B cell (primary cell): ENCODE data around the gene ATP10A. TPM values are rescaled to one million over a fixed set of nuclear protein-coding genes. Genes with fewer than 3 reads are reported as not detected.

Source experiments
- ATAC-seq: fragments of 200-7000 bp; cut with Tn5 transposase; one replicate; pipeline ENCODE4 v1.10.0; 2021; ENCODE audit warnings: low read depth, mild to moderate bottlenecking, moderate number of reproducible peaks, moderate library complexity
- CTCF ChIA-PET: fragments of 350-600 bp; sonication (Branson Sonifier 250); formaldehyde crosslinking; loops from one replicate; lab custom pipeline; 2021; ENCODE audit warnings: antibody characterized with exemption, inconsistent platforms; lab: Charles Lee
- POLR2A ChIA-PET: fragments of 350-600 bp; sonication (Branson Sonifier 250); formaldehyde crosslinking; loops from one replicate; lab custom pipeline; 2021; ENCODE audit warnings: antibody characterized with exemption; lab: Charles Lee
- DNase-seq: peaks from one replicate; pipeline ENCODE4 v3.0.0; 2013
- H2AFZ ChIP-seq: 2 replicates; pipeline ENCODE4 v1.6.1; 2012; ENCODE audit warnings: mild to moderate bottlenecking, low read depth, low read length; ENCODE audit not compliant: insufficient read depth, poor library complexity, severe bottlenecking
- H3K27ac ChIP-seq, 2 donors: 1 replicate in 1 of 2; 2 replicates in 1 of 2; pipeline ENCODE4 v1.5.1; 2012 to 2013; ENCODE audit warnings: low read length in 2 of 2, mild to moderate bottlenecking in 2 of 2, moderate library complexity in 1 of 2
- H3K27me3 ChIP-seq, 4 experiments: fragments of 200-600 bp in 1 of 4; sonication (generic) in 1 of 4; replicated peaks in 1 of 4; 1 replicate in 2 of 4; 2 replicates in 2 of 4; pipeline versions ENCODE4 v1.6.1 to v1.7.0; 2013 to 2016; ENCODE audit warnings: low read length in 3 of 4, mild to moderate bottlenecking in 2 of 4, mixed read lengths in 1 of 4, moderate library complexity in 1 of 4; ENCODE audit not compliant: insufficient read depth in 4 of 4, control insufficient read depth in 3 of 4; ENCODE audit errors: control extremely low read depth in 1 of 4
- H3K36me3 ChIP-seq, 2 experiments: replicated peaks in 1 of 2; 1 replicate in 1 of 2; 2 replicates in 1 of 2; pipeline versions ENCODE4 v1.6.1 to v1.7.1; 2013; ENCODE audit warnings: low read length in 1 of 2; ENCODE audit not compliant: insufficient read depth in 2 of 2, control insufficient read depth in 1 of 2; ENCODE audit errors: control extremely low read depth in 1 of 2, extremely low read depth in 1 of 2
- H3K4me1 ChIP-seq, 2 donors: fragments of 200-600 bp in 1 of 2; sonication (generic) in 1 of 2; 1 replicate in 1 of 2; 2 replicates in 1 of 2; pipeline versions ENCODE4 v1.5.1 to v1.6.1; 2013 to 2017; ENCODE audit warnings: low read length in 2 of 2; ENCODE audit not compliant: control insufficient read depth in 2 of 2, insufficient read depth in 2 of 2
- H3K4me2 ChIP-seq: replicated peaks from 2 replicates; pipeline ENCODE3; 2012; ENCODE audit warnings: mild to moderate bottlenecking, low read depth, low read length; ENCODE audit not compliant: poor library complexity, severe bottlenecking
- H3K4me3 ChIP-seq, 5 experiments: fragments of 200-600 bp in 1 of 5; sonication (generic) in 1 of 5; 1 replicate in 3 of 5; 2 replicates in 2 of 5; pipeline versions ENCODE4 v1.5.1 to v1.7.0; 2011 to 2016; ENCODE audit warnings: low read length in 4 of 5, mild to moderate bottlenecking in 4 of 5, low read depth in 2 of 5, control low read depth in 1 of 5, moderate library complexity in 1 of 5; ENCODE audit not compliant: insufficient read depth in 1 of 5; ENCODE audit errors: control extremely low read depth in 1 of 5, extremely low read depth in 1 of 5
- H3K79me2 ChIP-seq: fragments of 200-600 bp; sonication (generic); one replicate; pipeline ENCODE4 v1.6.0; 2016; ENCODE audit warnings: low read length; ENCODE audit not compliant: control insufficient read depth, insufficient read depth
- H3K9ac ChIP-seq: fragments of 200-600 bp; sonication (generic); 2 replicates; pipeline ENCODE4 v1.6.1; 2017; ENCODE audit warnings: mild to moderate bottlenecking, low read length, moderate library complexity
- H3K9me3 ChIP-seq, 3 donors: one replicate each; pipeline versions ENCODE4 v1.6.1 to v1.7.1; 2013; ENCODE audit warnings: low read length in 2 of 3; ENCODE audit not compliant: control insufficient read depth in 2 of 3, insufficient read depth in 1 of 3; ENCODE audit errors: control extremely low read depth in 1 of 3
- H4K20me1 ChIP-seq: 2 replicates; pipeline ENCODE4 v1.6.0; 2012; ENCODE audit warnings: mild to moderate bottlenecking, low read length; ENCODE audit not compliant: insufficient read depth, control insufficient read depth, poor library complexity, severe bottlenecking
- H3K27ac Mint-ChIP-seq: one replicate; pipeline ENCODE4 v1.8.0; 2021; ENCODE audit warnings: mixed read lengths
- H3K27me3 Mint-ChIP-seq: one replicate; pipeline ENCODE4 v1.8.0; 2021; ENCODE audit warnings: mixed read lengths
- H3K4me1 Mint-ChIP-seq: one replicate; pipeline ENCODE4 v1.8.0; 2021; ENCODE audit warnings: mixed read lengths
- H3K4me3 Mint-ChIP-seq: one replicate; pipeline ENCODE4 v1.8.0; 2021; ENCODE audit warnings: mixed read lengths
- H3K9me3 Mint-ChIP-seq: one replicate; pipeline ENCODE4 v1.8.0; 2022; ENCODE audit warnings: mixed read lengths; ENCODE audit not compliant: insufficient read depth
- EZH2 ChIP-seq: IDR thresholded peaks from 2 replicates; pipeline ENCODE4 v1.6.1; 2012; ENCODE audit warnings: borderline replicate concordance, low read depth, mild to moderate bottlenecking, moderate library complexity, low read length; ENCODE audit not compliant: insufficient read depth, poor library complexity, severe bottlenecking
- WGBS: methylation state at CpG from one replicate; pipeline ENCODE4 v1.1.5; 2013; ENCODE audit warnings: missing lambda C conversion rate; ENCODE audit not compliant: insufficient coverage; 5-methylcytosine and 5-hydroxymethylcytosine counted together
- intact Hi-C: fragments of 100-400 bp; cut with micrococcal nuclease; formaldehyde crosslinking; loops from one replicate; pipeline ENCODE4 v1.10.0; 2022
- polyA plus RNA-seq: library from polyadenylated mRNA; depleted of rRNA; stranded (reverse); fragments of >200 nt; gene quantifications from 2 replicates; pipeline ENCODE4 v1.2.3, GENCODE V29; 2012
- total RNA-seq, 2 donors: library from RNA; stranded (reverse); fragments of 120-200 nt in 1 of 2; gene quantifications; 1 replicate in 1 of 2; 2 replicates in 1 of 2; pipeline versions ENCODE4 v1.2.3 to v1.2.4, GENCODE V29; 2013 to 2022
- TF ChIP-seq, protein P1 (sequence below): fragments of 200-600 bp; IDR thresholded peaks from one replicate; pipeline ENCODE4 v1.8.0; 2022; ENCODE audit warnings: antibody characterized with exemption, mild to moderate bottlenecking

ATP10A gene
- total and polyA plus RNA-seq, 2 donors (not counting 1 experiment from before 2014, with no cell fraction given): 0.21 to 0.22 TPM

- peaks cover 9% of the 10 kb centered on the region for H3K4me1 Mint-ChIP-seq
- Histone ChIP-seq H3K27me3 (peaks cover 0 to 4% (median 0%) of the 10 kb centered on the region in 4 experiments), H3K79me2 (no peaks in the 10 kb centered on the region), H3K36me3 (no peaks in the 10 kb centered on the region), H3K4me2 (no peak overlapping the region), H3K4me3 (no peak overlapping the region), H2AFZ (no peak overlapping the region), H3K27ac (no peak overlapping the region), H3K9ac (no peak overlapping the region), H3K9me3 (peaks cover 0 to 3% (median 0%) of the 10 kb centered on the region in 3 donors), H4K20me1 (no peaks in the 10 kb centered on the region), H3K4me1 (peaks cover 9 to 15% of the 10 kb centered on the region in 2 donors)
- no peak for TF ChIP-seq EZH2
- TF ChIP-seq, protein P1, sequence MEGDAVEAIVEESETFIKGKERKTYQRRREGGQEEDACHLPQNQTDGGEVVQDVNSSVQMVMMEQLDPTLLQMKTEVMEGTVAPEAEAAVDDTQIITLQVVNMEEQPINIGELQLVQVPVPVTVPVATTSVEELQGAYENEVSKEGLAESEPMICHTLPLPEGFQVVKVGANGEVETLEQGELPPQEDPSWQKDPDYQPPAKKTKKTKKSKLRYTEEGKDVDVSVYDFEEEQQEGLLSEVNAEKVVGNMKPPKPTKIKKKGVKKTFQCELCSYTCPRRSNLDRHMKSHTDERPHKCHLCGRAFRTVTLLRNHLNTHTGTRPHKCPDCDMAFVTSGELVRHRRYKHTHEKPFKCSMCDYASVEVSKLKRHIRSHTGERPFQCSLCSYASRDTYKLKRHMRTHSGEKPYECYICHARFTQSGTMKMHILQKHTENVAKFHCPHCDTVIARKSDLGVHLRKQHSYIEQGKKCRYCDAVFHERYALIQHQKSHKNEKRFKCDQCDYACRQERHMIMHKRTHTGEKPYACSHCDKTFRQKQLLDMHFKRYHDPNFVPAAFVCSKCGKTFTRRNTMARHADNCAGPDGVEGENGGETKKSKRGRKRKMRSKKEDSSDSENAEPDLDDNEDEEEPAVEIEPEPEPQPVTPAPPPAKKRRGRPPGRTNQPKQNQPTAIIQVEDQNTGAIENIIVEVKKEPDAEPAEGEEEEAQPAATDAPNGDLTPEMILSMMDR: no peak
- H3K27ac Mint-ChIP-seq: no peak overlapping the region
- intact Hi-C loops: no loop called here
- H3K4me3 Mint-ChIP-seq: no peak overlapping the region
- ATAC-seq (no peak), DNase-seq (no peak)
- CTCF ChIA-PET: no interaction called here
- 92% methylated on average over 6 of the region's 11 CpGs for WGBS
- H3K9me3 Mint-ChIP-seq: no peaks in the 10 kb centered on the region
- H3K27me3 Mint-ChIP-seq: peaks cover 4% of the 10 kb centered on the region
- POLR2A ChIA-PET: no interaction called here
These were observed 86.1 kb downstream of the ATP10A start for GRCh38 chr15:25777037-25777436.

GRCh38 chr15:25776071-25776746 is 86.9 kb downstream of the ATP10A start:
- Mint-ChIP-seq H3K4me3 (no peak overlapping the region), H3K4me1 (peaks cover 9% of the 10 kb centered on the region)

More at GRCh38 chr15:25776071-25776746, 86.9 kb downstream of the ATP10A start:
- Histone ChIP-seq H3K9me3 (peaks cover 0 to 3% (median 0%) of the 10 kb centered on the region in 3 donors), H4K20me1 (no peaks in the 10 kb centered on the region), H3K4me2 (no peak overlapping the region), H3K79me2 (no peaks in the 10 kb centered on the region), H3K4me3 (no peak overlapping the region), H3K4me1 (peaks cover 9 to 15% of the 10 kb centered on the region in 2 donors), H3K36me3 (no peaks in the 10 kb centered on the region), H2AFZ (no peak overlapping the region), H3K9ac (no peak overlapping the region), H3K27me3 (peaks cover 0 to 4% (median 0%) of the 10 kb centered on the region in 4 experiments), H3K27ac (no peak overlapping the region)
- Mint-ChIP-seq H3K9me3 (no peaks in the 10 kb centered on the region), H3K27ac (no peak overlapping the region), H3K27me3 (peaks cover 3% of the 10 kb centered on the region)
- no peak for ATAC-seq
- intact Hi-C loops: no loop called here
- TF ChIP-seq, protein P1: no peak
- TF ChIP-seq EZH2: no peak
- 98% methylated on average over 4 of the region's 15 CpGs for WGBS
- ChIA-PET POLR2A (no interaction called here), CTCF (no interaction called here)
- no peak for DNase-seq
